ENCODE results near the gene ASCL2.

- no peak for TF ChIP-seq CTCF (IDR thresholded peaks at IDR 0.05)
- no peak for TF ChIP-seq POLR2A (IDR thresholded peaks at IDR 0.05)
Observed at GRCh38 chr11:2223153-2223794, 47.1 kb downstream of the ASCL2 start.
